Measurements from ENCODE around the gene SPSB2. TPM values are rescaled to one million over a fixed set of nuclear protein-coding genes. Genes with fewer than 3 reads are reported as not detected.
A peak's percentile ranks its signal among the peaks of the same experiment; 100 is the strongest.

SPSB2 gene
- total and polyA plus RNA-seq, 9 of the 15 experiments (the other 6 are each of a cell fraction or from before 2014, with no cell fraction given): 0.10 to 10.6 (median 1.9) TPM

DNA sequence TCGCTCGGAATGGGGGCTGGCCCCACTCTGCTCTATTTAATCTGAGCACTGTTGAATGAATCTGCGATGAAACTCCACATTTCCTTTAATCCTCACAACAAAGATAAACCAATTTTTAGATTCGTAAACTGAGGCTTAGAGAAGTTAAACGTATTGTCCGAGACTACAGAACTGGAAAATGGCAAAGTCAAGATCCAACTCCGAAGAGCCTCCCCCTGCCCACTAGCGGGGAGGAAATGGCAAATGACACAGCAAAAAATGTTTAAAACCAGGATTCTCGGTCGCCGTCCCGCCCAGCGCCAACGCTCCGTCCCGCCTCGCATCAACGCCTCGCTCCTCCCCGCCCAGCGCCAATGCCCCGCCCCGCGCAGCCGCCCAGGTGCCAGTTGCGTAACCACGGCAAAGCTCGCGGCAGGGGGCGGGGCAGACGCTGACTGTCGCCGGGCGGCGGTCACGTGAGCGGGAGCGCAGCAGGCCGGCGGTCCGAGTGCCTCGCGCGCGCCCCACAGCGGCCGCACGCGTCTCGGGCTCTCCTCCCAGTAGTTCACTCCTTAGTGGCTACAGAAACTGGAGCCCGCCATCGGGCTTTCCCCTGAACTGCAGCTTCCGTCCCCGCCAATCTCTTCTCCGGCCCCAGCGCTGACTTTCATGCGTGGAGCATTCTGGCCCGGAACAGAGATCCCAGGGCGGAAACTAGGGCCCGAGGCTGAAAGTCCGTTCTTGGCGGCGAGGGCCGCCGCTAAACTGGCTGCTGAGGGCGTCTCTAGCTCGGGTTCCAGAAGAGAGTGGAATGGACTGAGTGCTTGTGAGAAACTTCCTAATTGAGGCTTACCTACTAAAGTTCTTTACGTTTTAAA, 17.9 kb upstream of the SPSB2 start (continued):
- TF ChIP-seq, protein P1, sequence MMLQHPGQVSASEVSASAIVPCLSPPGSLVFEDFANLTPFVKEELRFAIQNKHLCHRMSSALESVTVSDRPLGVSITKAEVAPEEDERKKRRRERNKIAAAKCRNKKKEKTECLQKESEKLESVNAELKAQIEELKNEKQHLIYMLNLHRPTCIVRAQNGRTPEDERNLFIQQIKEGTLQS (IDR thresholded peaks at IDR 0.05): peak; percentile 80
- TF ChIP-seq, protein P1 (CRISPR knock-in tag; conservative IDR thresholded peaks at IDR 0.05): no peak
- TF ChIP-seq, protein P2, sequence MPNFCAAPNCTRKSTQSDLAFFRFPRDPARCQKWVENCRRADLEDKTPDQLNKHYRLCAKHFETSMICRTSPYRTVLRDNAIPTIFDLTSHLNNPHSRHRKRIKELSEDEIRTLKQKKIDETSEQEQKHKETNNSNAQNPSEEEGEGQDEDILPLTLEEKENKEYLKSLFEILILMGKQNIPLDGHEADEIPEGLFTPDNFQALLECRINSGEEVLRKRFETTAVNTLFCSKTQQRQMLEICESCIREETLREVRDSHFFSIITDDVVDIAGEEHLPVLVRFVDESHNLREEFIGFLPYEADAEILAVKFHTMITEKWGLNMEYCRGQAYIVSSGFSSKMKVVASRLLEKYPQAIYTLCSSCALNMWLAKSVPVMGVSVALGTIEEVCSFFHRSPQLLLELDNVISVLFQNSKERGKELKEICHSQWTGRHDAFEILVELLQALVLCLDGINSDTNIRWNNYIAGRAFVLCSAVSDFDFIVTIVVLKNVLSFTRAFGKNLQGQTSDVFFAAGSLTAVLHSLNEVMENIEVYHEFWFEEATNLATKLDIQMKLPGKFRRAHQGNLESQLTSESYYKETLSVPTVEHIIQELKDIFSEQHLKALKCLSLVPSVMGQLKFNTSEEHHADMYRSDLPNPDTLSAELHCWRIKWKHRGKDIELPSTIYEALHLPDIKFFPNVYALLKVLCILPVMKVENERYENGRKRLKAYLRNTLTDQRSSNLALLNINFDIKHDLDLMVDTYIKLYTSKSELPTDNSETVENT (CRISPR knock-in tag; IDR thresholded peaks at IDR 0.05): 0 out of 2 replicates have a peak, but pooled peaks have one; percentile 63
- TF ChIP-seq, protein P3, sequence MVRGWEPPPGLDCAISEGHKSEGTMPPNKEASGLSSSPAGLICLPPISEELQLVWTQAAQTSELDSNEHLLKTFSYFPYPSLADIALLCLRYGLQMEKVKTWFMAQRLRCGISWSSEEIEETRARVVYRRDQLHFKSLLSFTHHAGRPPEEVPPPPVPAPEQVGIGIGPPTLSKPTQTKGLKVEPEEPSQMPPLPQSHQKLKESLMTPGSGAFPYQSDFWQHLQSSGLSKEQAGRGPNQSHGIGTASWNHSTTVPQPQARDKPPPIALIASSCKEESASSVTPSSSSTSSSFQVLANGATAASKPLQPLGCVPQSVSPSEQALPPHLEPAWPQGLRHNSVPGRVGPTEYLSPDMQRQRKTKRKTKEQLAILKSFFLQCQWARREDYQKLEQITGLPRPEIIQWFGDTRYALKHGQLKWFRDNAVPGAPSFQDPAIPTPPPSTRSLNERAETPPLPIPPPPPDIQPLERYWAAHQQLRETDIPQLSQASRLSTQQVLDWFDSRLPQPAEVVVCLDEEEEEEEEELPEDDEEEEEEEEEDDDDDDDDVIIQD (CRISPR knock-in tag; IDR thresholded peaks at IDR 0.05): no peak
- TF ChIP-seq KAT7 (CRISPR knock-in tag; IDR thresholded peaks at IDR 0.05; ENCODE audit: borderline replicate concordance): no peak
- TF ChIP-seq CAMTA2 (CRISPR knock-in tag; conservative IDR thresholded peaks at IDR 0.05): no peak
- TF ChIP-seq ZC3H11A (IDR thresholded peaks at IDR 0.05; ENCODE audit: low read depth, low read length): no peak
- TF ChIP-seq, protein P4, sequence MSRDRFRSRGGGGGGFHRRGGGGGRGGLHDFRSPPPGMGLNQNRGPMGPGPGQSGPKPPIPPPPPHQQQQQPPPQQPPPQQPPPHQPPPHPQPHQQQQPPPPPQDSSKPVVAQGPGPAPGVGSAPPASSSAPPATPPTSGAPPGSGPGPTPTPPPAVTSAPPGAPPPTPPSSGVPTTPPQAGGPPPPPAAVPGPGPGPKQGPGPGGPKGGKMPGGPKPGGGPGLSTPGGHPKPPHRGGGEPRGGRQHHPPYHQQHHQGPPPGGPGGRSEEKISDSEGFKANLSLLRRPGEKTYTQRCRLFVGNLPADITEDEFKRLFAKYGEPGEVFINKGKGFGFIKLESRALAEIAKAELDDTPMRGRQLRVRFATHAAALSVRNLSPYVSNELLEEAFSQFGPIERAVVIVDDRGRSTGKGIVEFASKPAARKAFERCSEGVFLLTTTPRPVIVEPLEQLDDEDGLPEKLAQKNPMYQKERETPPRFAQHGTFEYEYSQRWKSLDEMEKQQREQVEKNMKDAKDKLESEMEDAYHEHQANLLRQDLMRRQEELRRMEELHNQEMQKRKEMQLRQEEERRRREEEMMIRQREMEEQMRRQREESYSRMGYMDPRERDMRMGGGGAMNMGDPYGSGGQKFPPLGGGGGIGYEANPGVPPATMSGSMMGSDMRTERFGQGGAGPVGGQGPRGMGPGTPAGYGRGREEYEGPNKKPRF (IDR thresholded peaks at IDR 0.05; ENCODE audit: low read depth, low read length): no peak
- peak; percentile 81 for TF ChIP-seq SMAD4 (CRISPR knock-in tag; conservative IDR thresholded peaks at IDR 0.05)
- TF ChIP-seq, protein P5, sequence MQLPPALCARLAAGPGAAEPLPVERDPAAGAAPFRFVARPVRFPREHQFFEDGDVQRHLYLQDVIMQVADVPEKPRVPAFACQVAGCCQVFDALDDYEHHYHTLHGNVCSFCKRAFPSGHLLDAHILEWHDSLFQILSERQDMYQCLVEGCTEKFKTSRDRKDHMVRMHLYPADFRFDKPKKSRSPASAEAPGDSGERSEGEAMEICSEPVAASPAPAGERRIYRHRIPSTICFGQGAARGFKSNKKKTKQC (CRISPR knock-in tag; IDR thresholded peaks at IDR 0.05): no peak
- TF ChIP-seq, protein P6, sequence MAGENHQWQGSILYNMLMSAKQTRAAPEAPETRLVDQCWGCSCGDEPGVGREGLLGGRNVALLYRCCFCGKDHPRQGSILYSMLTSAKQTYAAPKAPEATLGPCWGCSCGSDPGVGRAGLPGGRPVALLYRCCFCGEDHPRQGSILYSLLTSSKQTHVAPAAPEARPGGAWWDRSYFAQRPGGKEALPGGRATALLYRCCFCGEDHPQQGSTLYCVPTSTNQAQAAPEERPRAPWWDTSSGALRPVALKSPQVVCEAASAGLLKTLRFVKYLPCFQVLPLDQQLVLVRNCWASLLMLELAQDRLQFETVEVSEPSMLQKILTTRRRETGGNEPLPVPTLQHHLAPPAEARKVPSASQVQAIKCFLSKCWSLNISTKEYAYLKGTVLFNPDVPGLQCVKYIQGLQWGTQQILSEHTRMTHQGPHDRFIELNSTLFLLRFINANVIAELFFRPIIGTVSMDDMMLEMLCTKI (IDR thresholded peaks at IDR 0.05; ENCODE audit: partially characterized antibody): no peak
- TF ChIP-seq SMARCC2 (IDR thresholded peaks at IDR 0.05; ENCODE audit: low read depth): no peak
- TF ChIP-seq, protein P7, sequence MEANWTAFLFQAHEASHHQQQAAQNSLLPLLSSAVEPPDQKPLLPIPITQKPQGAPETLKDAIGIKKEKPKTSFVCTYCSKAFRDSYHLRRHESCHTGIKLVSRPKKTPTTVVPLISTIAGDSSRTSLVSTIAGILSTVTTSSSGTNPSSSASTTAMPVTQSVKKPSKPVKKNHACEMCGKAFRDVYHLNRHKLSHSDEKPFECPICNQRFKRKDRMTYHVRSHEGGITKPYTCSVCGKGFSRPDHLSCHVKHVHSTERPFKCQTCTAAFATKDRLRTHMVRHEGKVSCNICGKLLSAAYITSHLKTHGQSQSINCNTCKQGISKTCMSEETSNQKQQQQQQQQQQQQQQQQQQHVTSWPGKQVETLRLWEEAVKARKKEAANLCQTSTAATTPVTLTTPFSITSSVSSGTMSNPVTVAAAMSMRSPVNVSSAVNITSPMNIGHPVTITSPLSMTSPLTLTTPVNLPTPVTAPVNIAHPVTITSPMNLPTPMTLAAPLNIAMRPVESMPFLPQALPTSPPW (CRISPR knock-in tag; IDR thresholded peaks at IDR 0.05): peak; percentile 81
- no peak for TF ChIP-seq ARNT (IDR thresholded peaks at IDR 0.05)
- no peak for TF ChIP-seq TFAM (CRISPR knock-in tag; conservative IDR thresholded peaks at IDR 0.05)
- no peak for TF ChIP-seq SMARCA5 (IDR thresholded peaks at IDR 0.05)

All from K562 (cell line).